A673 (cell line): ENCODE data around the gene PTGS2.

Experiments used
- CTCF ChIP-seq: fragments of 300-800, 200-600 bp; sonication (generic); conservative IDR thresholded peaks from 2 replicates; pipeline ENCODE4 v1.5.1; 2017; ENCODE audit warnings: low read depth, mild to moderate bottlenecking, antibody characterized with exemption, low read length, moderate library complexity, mixed read lengths
- EZH2 ChIP-seq: fragments of 200-600 bp; sonication (generic); IDR thresholded peaks from 2 replicates; pipeline ENCODE4 v1.6.1; 2017; ENCODE audit warnings: borderline replicate concordance, low read depth, mild to moderate bottlenecking, mixed read lengths, antibody characterized with exemption, low read length; ENCODE audit not compliant: poor library complexity, severe bottlenecking

DNA sequence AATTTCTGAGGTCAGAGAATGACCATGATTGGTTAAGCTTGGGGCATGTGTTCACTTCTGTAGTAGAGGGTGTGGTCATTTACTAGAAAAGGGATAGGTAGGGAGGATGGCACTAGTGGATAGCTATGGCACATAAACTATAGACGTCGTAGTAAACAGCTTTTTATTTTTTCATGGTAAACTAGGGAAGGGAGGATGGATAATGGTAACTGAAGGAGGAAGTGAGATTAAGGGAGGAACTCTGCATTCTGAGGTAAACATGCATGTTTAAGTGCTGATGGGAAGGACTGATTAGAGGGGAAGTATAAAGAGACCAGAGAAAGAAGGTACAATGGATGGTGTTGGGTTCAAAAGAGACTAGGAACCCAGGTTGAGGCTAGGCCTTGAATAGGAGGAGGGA, 26.9 kb downstream of the PTGS2 start:
- no peak for TF ChIP-seq CTCF
- no peak for TF ChIP-seq EZH2
